Activated CD8-positive, alpha-beta T cell treated with anti-CD3 and anti-CD28 coated beads, Interleukin-2, amount 10 ng/mL, durations not matched to agents 7 days and 5 days (primary cell): ENCODE data around the gene PRSS16. TPM values are rescaled to one million over a fixed set of nuclear protein-coding genes. Genes with fewer than 3 reads are reported as not detected.

Source experiments
- ATAC-seq: fragments of 150-1000 bp; cut with Tn5 transposase; one replicate; pipeline ENCODE4 v1.10.0; 2021; ENCODE audit warnings: moderate library complexity
- CTCF ChIA-PET: fragments of 350-600 bp; sonication (Branson Sonifier 250); formaldehyde crosslinking; loops from one replicate; lab custom pipeline; 2021; ENCODE audit warnings: antibody characterized with exemption; lab: Charles Lee
- POLR2A ChIA-PET: fragments of 350-600 bp; sonication (Branson Sonifier 250); formaldehyde crosslinking; loops from one replicate; lab custom pipeline; 2021; ENCODE audit warnings: antibody characterized with exemption; lab: Charles Lee
- DNase-seq: peaks from one replicate; pipeline ENCODE4 v3.0.0-alpha.2; 2020
- H3K27ac Mint-ChIP-seq: one replicate; pipeline ENCODE4 v1.8.0; 2021; ENCODE audit warnings: mild to moderate bottlenecking, mixed read lengths
- H3K27me3 Mint-ChIP-seq: one replicate; pipeline ENCODE4 v1.8.0; 2021; ENCODE audit warnings: low read depth, mixed read lengths
- H3K36me3 Mint-ChIP-seq: one replicate; pipeline ENCODE4 v1.8.0; 2021; ENCODE audit warnings: low read depth, mixed read lengths
- H3K4me1 Mint-ChIP-seq: one replicate; pipeline ENCODE4 v1.8.0; 2021; ENCODE audit warnings: low read depth, mixed read lengths
- H3K4me3 Mint-ChIP-seq: one replicate; pipeline ENCODE4 v1.8.0; 2021; ENCODE audit warnings: mild to moderate bottlenecking, mixed read lengths
- H3K9me3 Mint-ChIP-seq: one replicate; pipeline ENCODE4 v1.8.0; 2022; ENCODE audit warnings: mixed read lengths; ENCODE audit not compliant: insufficient read depth
- total RNA-seq, 2 experiments: library from RNA; stranded (reverse); gene quantifications; one replicate each; pipeline ENCODE4 v1.2.3, GENCODE V29; 2021

Gene PRSS16
- total RNA-seq, 2 experiments from 2014 or later: 0.81 to 0.82 TPM

DNA sequence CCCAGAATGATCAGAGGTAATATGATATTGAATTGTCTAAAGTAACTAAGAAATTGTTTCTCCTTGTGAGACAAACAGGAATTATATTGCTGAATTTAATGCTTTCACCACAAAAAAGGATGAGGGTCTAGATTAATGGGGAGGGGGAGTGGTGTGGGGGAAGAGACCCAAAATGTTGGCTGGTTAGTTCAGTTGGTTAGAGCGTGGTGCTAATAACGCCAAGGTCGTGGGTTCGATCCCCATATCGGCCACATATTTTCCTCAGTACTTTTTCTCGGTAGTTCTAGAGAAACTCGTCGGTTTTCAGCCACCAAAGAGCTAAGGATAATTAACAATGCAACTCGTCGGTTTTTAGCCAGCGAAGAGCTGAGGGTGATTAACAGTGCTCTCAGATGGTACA, 26.3 kb downstream of the PRSS16 start:
- H3K27me3 Mint-ChIP-seq: peaks cover 50% of the 10 kb centered on the region
- ATAC-seq (no peak), DNase-seq (no peak)
- H3K4me1 Mint-ChIP-seq: no peaks in the 10 kb centered on the region
- H3K27ac Mint-ChIP-seq: no peak overlapping the region
- H3K4me3 Mint-ChIP-seq: no peak overlapping the region
- CTCF ChIA-PET: interaction anchor here (1.0 to 1.5 kb wide), 2 partner anchors 17 to 39 kb away, joined by 3 read pairs; no protein-coding TSS in a partner anchor
- H3K36me3 Mint-ChIP-seq: no peaks in the 10 kb centered on the region
- POLR2A ChIA-PET: no interaction called here
- H3K9me3 Mint-ChIP-seq: no peaks in the 10 kb centered on the region

DNA sequence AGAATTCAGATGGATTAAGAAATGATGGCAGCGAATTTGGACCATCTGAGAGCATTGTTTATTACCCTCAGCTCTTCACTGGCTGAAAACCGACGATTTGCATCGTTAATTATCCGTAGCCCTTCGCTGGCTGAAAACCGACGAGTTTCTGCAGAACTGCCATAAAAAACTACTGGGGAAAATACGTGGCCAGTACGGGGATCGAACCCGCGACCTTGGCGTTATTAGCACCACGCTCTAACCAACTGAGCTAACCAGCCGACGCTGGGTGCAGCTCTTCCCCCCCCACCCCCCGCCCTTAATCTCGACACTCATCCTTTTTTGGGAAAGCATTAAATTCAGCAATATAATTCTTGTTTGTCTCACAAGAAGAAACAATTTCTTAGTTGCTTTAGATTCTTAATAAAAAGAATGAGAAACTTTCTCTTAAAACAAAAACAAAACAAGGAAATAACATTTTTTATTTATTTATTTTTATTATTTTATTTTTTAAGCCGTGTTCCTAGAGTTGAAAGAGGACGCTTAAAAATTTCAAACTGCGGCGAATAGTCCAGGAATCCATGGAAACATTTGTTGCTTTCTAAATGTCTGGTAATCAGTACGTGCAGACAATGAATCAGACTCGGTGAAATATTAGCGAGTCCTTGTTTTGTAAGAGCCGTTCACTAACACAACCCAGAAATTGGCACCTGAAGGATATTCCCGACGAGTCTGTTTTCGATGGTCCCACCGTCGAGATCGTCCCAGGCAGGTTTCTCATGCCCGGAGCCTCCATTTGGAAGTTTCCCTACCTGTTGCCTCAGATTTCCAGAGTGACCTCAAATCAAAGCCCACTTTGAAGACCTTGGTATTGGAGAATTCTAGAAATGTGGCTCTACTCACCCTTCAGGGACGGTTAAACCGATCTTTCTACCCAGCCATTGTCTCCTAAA, 27.8 kb downstream of the PRSS16 start:
- POLR2A ChIA-PET: interaction anchor here (0.6 kb wide), 1 partner anchor 1152 kb away, joined by 3 read pairs; a partner anchor contains a TSS
- ATAC-seq (no peak), DNase-seq (no peak)
- Mint-ChIP-seq H3K4me1 (peaks cover 8% of the 10 kb centered on the region), H3K27me3 (peaks cover 50% of the 10 kb centered on the region), H3K27ac (no peak overlapping the region), H3K9me3 (no peaks in the 10 kb centered on the region), H3K4me3 (no peak overlapping the region), H3K36me3 (peaks cover 1% of the 10 kb centered on the region)
- CTCF ChIA-PET: interaction anchor here (1.5 kb wide), 1 partner anchor 16 kb away, joined by 3 read pairs; no protein-coding TSS in a partner anchor

DNA sequence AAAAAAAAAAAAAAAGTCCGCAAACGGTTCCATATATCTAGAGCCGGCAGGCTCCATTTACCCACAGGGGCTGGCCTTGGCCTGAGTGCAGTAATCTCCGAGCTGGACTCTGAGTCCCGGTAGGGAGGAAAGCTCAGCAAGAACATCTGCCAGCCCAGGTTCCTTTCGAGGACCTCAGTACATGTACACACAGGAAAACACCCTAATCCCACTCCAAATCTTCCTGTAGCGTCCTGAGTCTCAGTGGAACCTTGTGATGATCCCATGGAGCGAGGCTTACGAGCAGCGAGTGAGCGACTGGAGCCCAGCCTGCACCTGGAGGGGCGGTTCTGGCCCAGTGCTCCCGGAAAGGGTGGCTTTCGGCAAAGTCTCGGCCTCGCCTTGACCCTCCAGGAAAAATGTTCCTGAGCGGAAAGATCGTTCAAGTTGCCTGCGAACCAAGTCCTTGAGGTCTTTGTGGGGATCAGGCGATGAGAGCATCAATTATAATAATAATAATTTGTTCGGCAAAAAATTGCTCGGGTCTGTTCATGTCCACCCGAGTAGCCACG, 32.1 kb downstream of the PRSS16 start:
- ATAC-seq (no peak), DNase-seq (no peak)
- H3K4me3 Mint-ChIP-seq: peak overlapping the region; percentile 63
- H3K27ac Mint-ChIP-seq: peak overlapping the region; percentile 30
- H3K27me3 Mint-ChIP-seq: peaks cover 57% of the 10 kb centered on the region
- POLR2A ChIA-PET: no interaction called here
- H3K36me3 Mint-ChIP-seq: peaks cover 14% of the 10 kb centered on the region
- CTCF ChIA-PET: interaction anchor here (1.0 kb wide), 1 partner anchor 19 kb away, joined by 4 read pairs; no protein-coding TSS in a partner anchor
- peaks cover 20% of the 10 kb centered on the region for H3K4me1 Mint-ChIP-seq
- H3K9me3 Mint-ChIP-seq: peaks cover 11% of the 10 kb centered on the region

DNA sequence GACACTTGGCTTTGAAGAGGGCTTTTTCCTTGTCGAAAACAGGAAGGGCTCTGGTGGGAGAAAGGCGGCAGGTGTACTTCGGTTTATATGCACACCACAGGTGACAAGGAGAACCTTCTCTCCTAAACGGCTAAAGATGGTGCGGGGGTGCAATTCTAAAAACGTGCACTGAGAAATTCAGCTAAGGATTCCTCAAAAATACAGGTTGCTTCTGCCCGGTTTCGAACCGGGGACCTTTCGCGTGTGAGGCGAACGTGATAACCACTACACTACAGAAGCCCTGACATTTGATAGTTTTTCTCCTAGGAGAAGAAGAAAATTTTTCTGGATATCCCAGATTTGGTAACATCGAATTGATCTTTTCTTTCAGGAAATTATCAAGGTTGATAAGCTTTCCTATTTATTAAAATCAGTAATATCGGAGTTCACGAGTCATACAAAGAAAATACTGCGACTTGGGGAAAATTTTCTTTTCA, 32.6 kb downstream of the PRSS16 start:
- peaks cover 20% of the 10 kb centered on the region for H3K4me1 Mint-ChIP-seq
- ChIA-PET CTCF (no interaction called here), POLR2A (no interaction called here)
- peak overlapping the region; percentile 63 for H3K4me3 Mint-ChIP-seq
- H3K27ac Mint-ChIP-seq: peak overlapping the region; percentile 43
- peaks cover 16% of the 10 kb centered on the region for H3K9me3 Mint-ChIP-seq
- H3K27me3 Mint-ChIP-seq: peaks cover 59% of the 10 kb centered on the region
- H3K36me3 Mint-ChIP-seq: peaks cover 18% of the 10 kb centered on the region
- ATAC-seq (no peak), DNase-seq (peak; percentile 42)

DNA sequence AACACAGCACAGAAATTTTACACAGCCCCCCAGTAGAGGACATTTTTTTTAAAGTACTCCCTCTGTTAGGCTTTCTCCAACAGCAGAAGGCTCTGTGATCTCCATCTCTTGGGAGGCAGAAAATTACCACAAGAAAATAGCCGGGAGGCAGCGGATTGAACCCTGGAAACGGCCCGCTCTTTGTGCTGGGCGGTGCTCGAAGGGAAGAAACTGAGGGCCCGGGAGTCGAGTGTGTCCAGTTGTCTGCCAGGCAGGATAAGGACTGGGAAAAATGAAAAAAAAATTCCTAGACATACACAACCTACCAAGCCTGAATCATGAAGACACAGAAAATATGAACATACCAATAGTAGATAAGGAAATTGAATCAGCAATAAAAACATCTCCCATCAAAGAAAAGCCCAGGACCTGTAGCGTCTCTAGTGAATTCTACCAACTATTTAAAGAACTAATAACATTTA, 33.1 kb downstream of the PRSS16 start:
- H3K4me1 Mint-ChIP-seq: peaks cover 20% of the 10 kb centered on the region
- H3K4me3 Mint-ChIP-seq: peak overlapping the region; percentile 63
- DNase-seq (no peak), ATAC-seq (no peak)
- H3K9me3 Mint-ChIP-seq: peaks cover 16% of the 10 kb centered on the region
- peaks cover 18% of the 10 kb centered on the region for H3K36me3 Mint-ChIP-seq
- CTCF ChIA-PET: no interaction called here
- POLR2A ChIA-PET: no interaction called here
- peaks cover 62% of the 10 kb centered on the region for H3K27me3 Mint-ChIP-seq
- H3K27ac Mint-ChIP-seq: no peak overlapping the region

DNA sequence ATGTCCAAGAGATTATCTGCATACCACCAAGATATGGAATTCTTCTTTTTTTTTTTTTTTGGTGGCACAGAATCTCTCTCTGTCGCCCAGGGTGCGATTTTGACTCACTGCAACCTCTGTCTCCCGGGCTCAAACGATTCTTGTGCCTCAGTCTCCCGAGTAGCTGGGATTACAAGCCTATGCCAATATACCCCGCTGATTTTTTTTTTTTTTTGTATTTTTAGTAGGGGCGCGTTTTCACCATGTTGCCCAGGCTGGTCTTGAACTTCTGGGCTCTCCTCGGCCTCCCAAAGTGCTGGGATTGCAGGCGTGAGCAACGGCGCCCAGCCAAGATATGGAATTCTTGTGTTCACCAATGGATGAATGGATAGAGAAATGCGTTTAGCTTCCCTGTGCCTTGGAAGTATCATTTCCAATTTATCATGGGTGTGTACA, 33.6 kb downstream of the PRSS16 start:
- DNase-seq: no peak
- ATAC-seq: no peak
- H3K27me3 Mint-ChIP-seq: peaks cover 62% of the 10 kb centered on the region
- no peak overlapping the region for H3K27ac Mint-ChIP-seq
- peaks cover 16% of the 10 kb centered on the region for H3K9me3 Mint-ChIP-seq
- H3K4me3 Mint-ChIP-seq: no peak overlapping the region
- H3K36me3 Mint-ChIP-seq: peaks cover 18% of the 10 kb centered on the region
- CTCF ChIA-PET: no interaction called here
- POLR2A ChIA-PET: no interaction called here
- peaks cover 20% of the 10 kb centered on the region for H3K4me1 Mint-ChIP-seq

- Mint-ChIP-seq H3K27ac (no peak overlapping the region), H3K9me3 (peaks cover 19% of the 10 kb centered on the region), H3K4me1 (peaks cover 20% of the 10 kb centered on the region), H3K4me3 (no peak overlapping the region), H3K36me3 (peaks cover 18% of the 10 kb centered on the region), H3K27me3 (peaks cover 64% of the 10 kb centered on the region)
- ChIA-PET POLR2A (no interaction called here), CTCF (no interaction called here)
- ATAC-seq (no peak), DNase-seq (no peak)
Observed at GRCh38 chr6:27281569-27281968, 34.1 kb downstream of the PRSS16 start.

- ATAC-seq (no peak), DNase-seq (no peak)
- H3K27ac Mint-ChIP-seq: peak overlapping the region; percentile 44
- ChIA-PET CTCF (interaction anchor here (0.9 kb wide), 1 partner anchor 13 kb away, joined by 3 read pairs; no protein-coding TSS in a partner anchor), POLR2A (no interaction called here)
- H3K36me3 Mint-ChIP-seq: peaks cover 18% of the 10 kb centered on the region
- H3K4me1 Mint-ChIP-seq: peaks cover 27% of the 10 kb centered on the region
- H3K9me3 Mint-ChIP-seq: peaks cover 19% of the 10 kb centered on the region
- peaks cover 64% of the 10 kb centered on the region for H3K27me3 Mint-ChIP-seq
- H3K4me3 Mint-ChIP-seq: peak overlapping the region; percentile 37
Observed at GRCh38 chr6:27283279-27283678, 35.8 kb downstream of the PRSS16 start.

DNA sequence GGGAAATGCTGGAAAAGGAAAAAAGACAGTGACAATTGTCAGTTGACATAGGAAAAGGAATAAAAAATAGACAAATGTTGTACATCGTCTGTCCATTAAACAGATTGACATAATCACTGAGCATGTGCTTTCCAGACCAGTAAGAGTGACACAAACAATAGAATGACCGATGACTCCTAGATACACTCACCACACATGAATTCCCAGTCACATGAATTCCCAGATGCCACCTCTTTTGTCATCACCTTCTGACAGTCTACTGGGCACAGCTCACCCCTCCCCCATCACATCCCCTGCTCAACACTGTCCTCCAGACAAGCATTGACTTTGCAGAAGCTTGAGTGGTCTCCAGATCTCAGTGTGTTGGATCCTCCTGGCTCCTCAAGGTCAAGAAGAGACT, 38.6 kb downstream of the PRSS16 start:
- Mint-ChIP-seq H3K4me1 (peaks cover 28% of the 10 kb centered on the region), H3K9me3 (peaks cover 31% of the 10 kb centered on the region), H3K36me3 (peaks cover 29% of the 10 kb centered on the region), H3K27ac (no peak overlapping the region), H3K4me3 (no peak overlapping the region), H3K27me3 (peaks cover 74% of the 10 kb centered on the region)
- DNase-seq (no peak), ATAC-seq (no peak)
- CTCF ChIA-PET: no interaction called here
- POLR2A ChIA-PET: no interaction called here

- peaks cover 30% of the 10 kb centered on the region for H3K36me3 Mint-ChIP-seq
- H3K27ac Mint-ChIP-seq: no peak overlapping the region
- peaks cover 76% of the 10 kb centered on the region for H3K27me3 Mint-ChIP-seq
- no peak overlapping the region for H3K4me3 Mint-ChIP-seq
- POLR2A ChIA-PET: no interaction called here
- peaks cover 28% of the 10 kb centered on the region for H3K4me1 Mint-ChIP-seq
- ATAC-seq (no peak), DNase-seq (no peak)
- CTCF ChIA-PET: no interaction called here
- peaks cover 32% of the 10 kb centered on the region for H3K9me3 Mint-ChIP-seq
Observed at GRCh38 chr6:27287751-27288135, 40.2 kb downstream of the PRSS16 start.

GRCh38 chr6:27288136-27289044, 40.9 kb downstream of the PRSS16 start:
- peaks cover 74% of the 10 kb centered on the region for H3K27me3 Mint-ChIP-seq
- CTCF ChIA-PET: no interaction called here
- peaks cover 26% of the 10 kb centered on the region for H3K4me1 Mint-ChIP-seq
- peaks cover 27% of the 10 kb centered on the region for H3K9me3 Mint-ChIP-seq
- peaks cover 24% of the 10 kb centered on the region for H3K36me3 Mint-ChIP-seq
- ATAC-seq (no peak), DNase-seq (no peak)
- POLR2A ChIA-PET: no interaction called here
- no peak overlapping the region for H3K27ac Mint-ChIP-seq
- H3K4me3 Mint-ChIP-seq: no peak overlapping the region
